ENCODE data around the gene TFCP2. TPM values are rescaled to one million over a fixed set of nuclear protein-coding genes. Genes with fewer than 3 reads are reported as not detected.

TFCP2 gene
- total and polyA plus RNA-seq, 2 of the 13 experiments (the other 11 are each of a cell fraction or from before 2014, with no cell fraction given) = 7.6 to 10.0 TPM

GRCh38 chr12:51047655-51048540 is 125.0 kb downstream of the TFCP2 start, which contains the start of gene LETMD1 (continued):
- no peak; the same call in 1 of the 2 replicates for TF ChIP-seq AKNA (CRISPR knock-in tag; IDR thresholded peaks at IDR 0.05; ENCODE audit: borderline replicate concordance)
- TF ChIP-seq AKAP8 (CRISPR knock-in tag; IDR thresholded peaks at IDR 0.05) = no peak
- no peak for TF ChIP-seq ZNF615 (CRISPR knock-in tag; IDR thresholded peaks at IDR 0.05; ENCODE audit: borderline replicate concordance)
- TF ChIP-seq MAFF (IDR thresholded peaks at IDR 0.05; ENCODE audit: low read depth, low read length) = no peak
- TF ChIP-seq SIX4 (CRISPR knock-in tag; IDR thresholded peaks at IDR 0.05) = no peak
- TF ChIP-seq ZNF44 (CRISPR knock-in tag; IDR thresholded peaks at IDR 0.05) = peak; percentile 67; the same call in 1 of the 2 replicates
- TF ChIP-seq RXRB (CRISPR knock-in tag; IDR thresholded peaks at IDR 0.05; ENCODE audit: borderline replicate concordance) = peak; percentile 72
- TF ChIP-seq CSRNP1 (CRISPR knock-in tag; IDR thresholded peaks at IDR 0.05) = peak; percentile 77; the same call in 1 of the 2 replicates
- peak; percentile 94 for TF ChIP-seq PPARG (CRISPR knock-in tag; conservative IDR thresholded peaks at IDR 0.05)
- TF ChIP-seq, protein P1, sequence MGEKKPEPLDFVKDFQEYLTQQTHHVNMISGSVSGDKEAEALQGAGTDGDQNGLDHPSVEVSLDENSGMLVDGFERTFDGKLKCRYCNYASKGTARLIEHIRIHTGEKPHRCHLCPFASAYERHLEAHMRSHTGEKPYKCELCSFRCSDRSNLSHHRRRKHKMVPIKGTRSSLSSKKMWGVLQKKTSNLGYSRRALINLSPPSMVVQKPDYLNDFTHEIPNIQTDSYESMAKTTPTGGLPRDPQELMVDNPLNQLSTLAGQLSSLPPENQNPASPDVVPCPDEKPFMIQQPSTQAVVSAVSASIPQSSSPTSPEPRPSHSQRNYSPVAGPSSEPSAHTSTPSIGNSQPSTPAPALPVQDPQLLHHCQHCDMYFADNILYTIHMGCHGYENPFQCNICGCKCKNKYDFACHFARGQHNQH (CRISPR knock-in tag; IDR thresholded peaks at IDR 0.05) = peak; percentile 88; the same call in 1 of the 2 replicates
- TF ChIP-seq KAT7 (CRISPR knock-in tag; IDR thresholded peaks at IDR 0.05; ENCODE audit: borderline replicate concordance) = peak; percentile 83
- TF ChIP-seq SUZ12 (IDR thresholded peaks at IDR 0.05; ENCODE audit: low read depth, low read length) = 0 out of 2 replicates have a peak, but pooled peaks have one; percentile 6
- 0 out of 2 replicates have a peak, but pooled peaks have one; percentile 14 for TF ChIP-seq ZFP41 (CRISPR knock-in tag; IDR thresholded peaks at IDR 0.05; ENCODE audit: borderline replicate concordance)
- no peak for TF ChIP-seq WIZ (CRISPR knock-in tag; IDR thresholded peaks at IDR 0.05)
- TF ChIP-seq, protein P2, sequence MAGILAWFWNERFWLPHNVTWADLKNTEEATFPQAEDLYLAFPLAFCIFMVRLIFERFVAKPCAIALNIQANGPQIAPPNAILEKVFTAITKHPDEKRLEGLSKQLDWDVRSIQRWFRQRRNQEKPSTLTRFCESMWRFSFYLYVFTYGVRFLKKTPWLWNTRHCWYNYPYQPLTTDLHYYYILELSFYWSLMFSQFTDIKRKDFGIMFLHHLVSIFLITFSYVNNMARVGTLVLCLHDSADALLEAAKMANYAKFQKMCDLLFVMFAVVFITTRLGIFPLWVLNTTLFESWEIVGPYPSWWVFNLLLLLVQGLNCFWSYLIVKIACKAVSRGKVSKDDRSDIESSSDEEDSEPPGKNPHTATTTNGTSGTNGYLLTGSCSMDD (CRISPR knock-in tag; IDR thresholded peaks at IDR 0.05) = no peak
- TF ChIP-seq GZF1 (CRISPR knock-in tag; IDR thresholded peaks at IDR 0.05) = no peak
- no peak for TF ChIP-seq NFE2L1 (CRISPR knock-in tag; IDR thresholded peaks at IDR 0.05; ENCODE audit: borderline replicate concordance)
- TF ChIP-seq TEAD2 (CRISPR knock-in tag; IDR thresholded peaks at IDR 0.05) = no peak
- 0 out of 2 replicates have a peak, but pooled peaks have one; percentile 21 for TF ChIP-seq RFX5 (IDR thresholded peaks at IDR 0.05; ENCODE audit: low read depth, low read length)
- TF ChIP-seq KLF12 (CRISPR knock-in tag; IDR thresholded peaks at IDR 0.05; ENCODE audit: borderline replicate concordance) = 0 out of 2 replicates have a peak, but pooled peaks have one; percentile 67
- no peak for TF ChIP-seq ZNF143 (CRISPR knock-in tag; IDR thresholded peaks at IDR 0.05)

All from HepG2 (cell line).